GM13977 (cell line): ENCODE results near the gene PTGER2.

Source experiments
- DNase-seq: peaks from one replicate; pipeline ENCODE4 v3.0.0; 2012; ENCODE audit warnings: low spot score
- CTCF ChIP-seq: IDR thresholded peaks from 2 replicates; pipeline ENCODE4 v1.5.1; 2012; ENCODE audit warnings: mild to moderate bottlenecking, control low read depth; ENCODE audit not compliant: insufficient read depth; ENCODE audit errors: extremely low read depth, missing control alignments
- in situ Hi-C: fragments of 300-500 bp; cut with MboI; formaldehyde crosslinking; loops from one replicate; pipeline ENCODE4 v1.12.0; 2022; ENCODE audit warnings: low sequenced_read_pairs, low pct_unique_long_range_greater_than_20kb, mixed read lengths, inconsistent platforms; ENCODE audit not compliant: unreplicated experiment

PTGER2 gene

DNA sequence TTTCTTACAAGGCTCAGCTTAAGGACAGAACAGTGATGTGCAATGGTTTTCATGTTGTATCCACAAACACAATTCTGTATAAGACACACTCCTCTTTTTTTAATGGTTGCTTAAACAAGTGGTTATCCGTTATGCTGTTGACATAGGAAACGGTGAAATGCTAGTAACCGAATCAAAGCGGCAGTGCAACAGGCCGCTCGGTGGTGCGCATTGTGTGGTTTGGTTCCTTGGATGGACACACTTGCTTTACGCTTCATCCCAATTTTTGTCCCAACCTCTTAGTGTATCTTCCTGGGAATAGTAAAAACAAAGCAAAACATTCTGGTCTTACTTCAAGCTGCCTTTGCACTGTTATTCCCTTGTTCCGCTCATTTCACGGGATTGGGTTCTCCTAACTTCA, 650 bp upstream of the PTGER2 start:
- no peak for TF ChIP-seq CTCF
- in situ Hi-C loops: no loop called here
- no peak for DNase-seq

DNA sequence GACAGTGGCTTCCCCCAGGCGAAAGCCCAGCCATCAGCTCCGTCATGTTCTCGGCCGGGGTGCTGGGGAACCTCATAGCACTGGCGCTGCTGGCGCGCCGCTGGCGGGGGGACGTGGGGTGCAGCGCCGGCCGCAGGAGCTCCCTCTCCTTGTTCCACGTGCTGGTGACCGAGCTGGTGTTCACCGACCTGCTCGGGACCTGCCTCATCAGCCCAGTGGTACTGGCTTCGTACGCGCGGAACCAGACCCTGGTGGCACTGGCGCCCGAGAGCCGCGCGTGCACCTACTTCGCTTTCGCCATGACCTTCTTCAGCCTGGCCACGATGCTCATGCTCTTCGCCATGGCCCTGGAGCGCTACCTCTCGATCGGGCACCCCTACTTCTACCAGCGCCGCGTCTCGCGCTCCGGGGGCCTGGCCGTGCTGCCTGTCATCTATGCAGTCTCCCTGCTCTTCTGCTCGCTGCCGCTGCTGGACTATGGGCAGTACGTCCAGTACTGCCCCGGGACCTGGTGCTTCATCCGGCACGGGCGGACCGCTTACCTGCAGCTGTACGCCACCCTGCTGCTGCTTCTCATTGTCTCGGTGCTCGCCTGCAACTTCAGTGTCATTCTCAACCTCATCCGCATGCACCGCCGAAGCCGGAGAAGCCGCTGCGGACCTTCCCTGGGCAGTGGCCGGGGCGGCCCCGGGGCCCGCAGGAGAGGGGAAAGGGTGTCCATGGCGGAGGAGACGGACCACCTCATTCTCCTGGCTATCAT, 663 bp downstream of the PTGER2 start:
- in situ Hi-C loops: no loop called here
- DNase-seq: peak; percentile 47
- TF ChIP-seq CTCF: no peak

DNA sequence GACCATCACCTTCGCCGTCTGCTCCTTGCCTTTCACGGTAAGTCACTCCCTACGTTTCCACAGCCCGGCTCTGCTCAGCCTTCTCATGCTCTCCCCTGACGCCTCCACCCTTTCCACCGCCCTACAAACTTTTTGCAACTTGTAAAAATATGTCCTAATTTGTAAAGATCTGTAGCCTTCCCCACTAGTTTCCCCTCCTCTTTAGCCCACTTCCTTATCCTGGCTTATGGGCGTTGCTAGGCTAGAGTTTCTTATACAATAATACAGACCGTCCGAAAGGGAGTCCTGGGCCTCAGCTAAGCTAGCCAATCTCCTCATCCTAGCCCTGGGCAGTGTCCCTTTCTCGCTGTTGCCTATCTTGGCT, 1.2 kb downstream of the PTGER2 start:
- TF ChIP-seq CTCF: no peak
- no peak for DNase-seq
- in situ Hi-C loops: no loop called here

GRCh38 chr14:52318062-52318461, 4.0 kb downstream of the PTGER2 start:
- in situ Hi-C loops: no loop called here
- no peak for DNase-seq
- TF ChIP-seq CTCF: no peak

DNA sequence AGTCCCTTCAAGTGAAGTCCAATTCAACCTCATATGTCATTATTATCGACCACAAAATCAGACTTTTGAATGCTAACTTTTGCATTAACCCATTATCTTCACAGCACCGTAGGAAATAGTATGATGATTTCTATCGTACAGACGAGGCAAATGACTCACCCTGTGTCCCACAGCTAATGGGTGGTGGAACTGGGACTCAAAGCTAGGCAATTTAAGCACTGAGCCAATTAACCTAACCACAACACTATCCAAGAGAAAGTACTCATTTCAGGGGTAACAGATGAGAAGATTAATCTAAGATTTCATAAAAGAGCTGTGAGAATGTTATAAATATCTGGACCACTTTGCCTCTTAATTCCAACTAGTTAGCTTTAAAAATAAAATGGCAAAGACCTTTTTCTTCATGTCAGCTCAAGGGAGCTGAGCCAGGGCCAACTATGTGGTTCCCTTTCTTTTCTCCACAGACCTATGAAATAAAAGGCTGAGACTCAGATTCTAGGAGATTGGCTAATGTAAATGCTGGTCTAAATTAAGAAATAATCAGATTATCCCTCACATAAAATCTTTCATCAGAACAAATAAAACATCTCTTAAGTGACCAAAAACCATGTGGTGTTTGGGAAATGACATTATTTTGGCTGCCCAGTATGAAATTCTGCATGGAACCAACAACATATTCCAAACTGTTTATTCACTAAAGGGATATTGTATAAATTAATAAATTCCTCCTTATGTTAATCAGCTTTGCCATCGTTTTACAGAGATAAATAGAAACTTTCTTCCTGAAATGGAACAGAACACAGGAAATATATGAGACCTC, 4.9 kb downstream of the PTGER2 start:
- DNase-seq: no peak
- in situ Hi-C loops: no loop called here
- no peak for TF ChIP-seq CTCF

- no peak for TF ChIP-seq CTCF
- no peak for DNase-seq
- in situ Hi-C loops: no loop called here
These were observed 5.8 kb downstream of the PTGER2 start for GRCh38 chr14:52319919-52320318.
